ENCODE measurements around the gene EFCAB6.

DNA sequence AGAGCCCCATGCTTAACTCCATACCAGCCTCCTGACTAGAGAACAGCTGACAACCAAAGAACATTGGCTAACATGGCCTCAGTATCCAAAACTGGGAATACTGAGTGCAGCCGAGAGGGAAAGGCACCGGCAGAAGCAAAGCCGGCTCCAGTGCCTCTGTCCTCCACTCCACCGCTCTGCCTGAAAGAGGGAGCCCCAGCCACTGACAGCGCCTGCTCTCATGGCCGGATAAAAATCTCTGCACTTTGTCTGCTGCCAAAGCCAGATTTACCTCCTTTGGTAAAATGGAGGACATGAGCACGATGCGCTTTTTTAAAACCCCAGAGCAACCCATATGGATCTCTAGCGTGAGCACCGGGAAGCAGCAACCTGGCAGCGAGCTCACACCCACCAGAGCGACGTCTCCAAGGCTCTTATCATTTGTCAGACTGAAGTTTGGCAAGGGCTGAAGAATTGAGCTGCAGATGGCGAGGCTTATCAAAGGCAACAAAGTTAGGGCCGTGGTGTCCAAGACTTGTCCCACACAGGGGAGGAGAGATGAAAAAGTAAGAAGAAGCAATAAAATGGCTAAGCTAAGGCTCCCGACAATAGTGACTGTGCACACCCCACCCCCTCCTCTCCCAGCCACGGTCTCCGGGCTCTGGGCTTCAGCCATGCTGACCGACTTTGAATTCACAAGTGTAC is 71.4 kb downstream of the EFCAB6 start:
- TF ChIP-seq, protein P1, sequence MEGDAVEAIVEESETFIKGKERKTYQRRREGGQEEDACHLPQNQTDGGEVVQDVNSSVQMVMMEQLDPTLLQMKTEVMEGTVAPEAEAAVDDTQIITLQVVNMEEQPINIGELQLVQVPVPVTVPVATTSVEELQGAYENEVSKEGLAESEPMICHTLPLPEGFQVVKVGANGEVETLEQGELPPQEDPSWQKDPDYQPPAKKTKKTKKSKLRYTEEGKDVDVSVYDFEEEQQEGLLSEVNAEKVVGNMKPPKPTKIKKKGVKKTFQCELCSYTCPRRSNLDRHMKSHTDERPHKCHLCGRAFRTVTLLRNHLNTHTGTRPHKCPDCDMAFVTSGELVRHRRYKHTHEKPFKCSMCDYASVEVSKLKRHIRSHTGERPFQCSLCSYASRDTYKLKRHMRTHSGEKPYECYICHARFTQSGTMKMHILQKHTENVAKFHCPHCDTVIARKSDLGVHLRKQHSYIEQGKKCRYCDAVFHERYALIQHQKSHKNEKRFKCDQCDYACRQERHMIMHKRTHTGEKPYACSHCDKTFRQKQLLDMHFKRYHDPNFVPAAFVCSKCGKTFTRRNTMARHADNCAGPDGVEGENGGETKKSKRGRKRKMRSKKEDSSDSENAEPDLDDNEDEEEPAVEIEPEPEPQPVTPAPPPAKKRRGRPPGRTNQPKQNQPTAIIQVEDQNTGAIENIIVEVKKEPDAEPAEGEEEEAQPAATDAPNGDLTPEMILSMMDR (conservative IDR thresholded peaks at IDR 0.05; ENCODE audit: low read length) = no peak
- no peak for TF ChIP-seq EZH2phosphoT487 (IDR thresholded peaks at IDR 0.05; ENCODE audit: borderline replicate concordance)
